GM18502 (cell line): ENCODE measurements around the gene ATP1B1.

ENCODE experiments used
- ATAC-seq: cut with Tn5 transposase; IDR thresholded peaks from one replicate; pipeline ENCODE4 v1.9.1; 2021; ENCODE audit warnings: mild to moderate bottlenecking; ENCODE audit not compliant: unreplicated experiment, poor library complexity

The ATP1B1 gene

GRCh38 chr1:169180174-169180573 is 73.7 kb downstream of the ATP1B1 start:
- ATAC-seq = no peak
